ENCODE results near the gene MEX3D.

Gene MEX3D

DNA sequence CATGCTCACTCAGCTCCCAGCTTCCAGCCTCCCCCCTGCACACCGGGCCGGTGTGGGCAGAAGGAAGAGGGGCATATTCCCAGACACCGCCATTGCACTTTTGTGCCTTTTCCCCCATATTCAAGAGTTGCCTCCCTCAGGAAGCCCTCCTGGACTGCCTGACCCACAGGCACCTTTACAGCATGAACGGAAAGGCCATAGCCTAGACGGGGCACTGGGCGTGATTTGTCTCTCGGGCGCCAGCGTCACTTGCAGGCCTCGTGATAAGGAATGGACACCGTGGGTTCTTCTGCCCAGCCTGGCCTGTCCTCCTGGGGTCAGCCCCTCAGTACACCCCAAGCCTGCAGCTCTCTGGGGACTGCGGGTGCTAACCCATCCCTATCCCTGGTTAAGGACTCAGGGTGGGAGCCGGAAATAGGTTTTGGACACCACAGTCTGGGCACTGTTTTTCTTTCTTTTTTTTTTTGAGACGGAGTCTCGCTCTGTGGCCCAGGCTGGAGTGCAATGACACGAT is 38.1 kb upstream of the MEX3D start:
- peaks cover 59% of the 10 kb centered on the region for H3K4me1 Mint-ChIP-seq
- CTCF ChIA-PET, result interaction anchor here (1.1 to 2.4 kb wide), 4 partner anchors 13 to 66 kb away, joined by 3 to 12 read pairs (median 4); no protein-coding TSS in a partner anchor

DNA sequence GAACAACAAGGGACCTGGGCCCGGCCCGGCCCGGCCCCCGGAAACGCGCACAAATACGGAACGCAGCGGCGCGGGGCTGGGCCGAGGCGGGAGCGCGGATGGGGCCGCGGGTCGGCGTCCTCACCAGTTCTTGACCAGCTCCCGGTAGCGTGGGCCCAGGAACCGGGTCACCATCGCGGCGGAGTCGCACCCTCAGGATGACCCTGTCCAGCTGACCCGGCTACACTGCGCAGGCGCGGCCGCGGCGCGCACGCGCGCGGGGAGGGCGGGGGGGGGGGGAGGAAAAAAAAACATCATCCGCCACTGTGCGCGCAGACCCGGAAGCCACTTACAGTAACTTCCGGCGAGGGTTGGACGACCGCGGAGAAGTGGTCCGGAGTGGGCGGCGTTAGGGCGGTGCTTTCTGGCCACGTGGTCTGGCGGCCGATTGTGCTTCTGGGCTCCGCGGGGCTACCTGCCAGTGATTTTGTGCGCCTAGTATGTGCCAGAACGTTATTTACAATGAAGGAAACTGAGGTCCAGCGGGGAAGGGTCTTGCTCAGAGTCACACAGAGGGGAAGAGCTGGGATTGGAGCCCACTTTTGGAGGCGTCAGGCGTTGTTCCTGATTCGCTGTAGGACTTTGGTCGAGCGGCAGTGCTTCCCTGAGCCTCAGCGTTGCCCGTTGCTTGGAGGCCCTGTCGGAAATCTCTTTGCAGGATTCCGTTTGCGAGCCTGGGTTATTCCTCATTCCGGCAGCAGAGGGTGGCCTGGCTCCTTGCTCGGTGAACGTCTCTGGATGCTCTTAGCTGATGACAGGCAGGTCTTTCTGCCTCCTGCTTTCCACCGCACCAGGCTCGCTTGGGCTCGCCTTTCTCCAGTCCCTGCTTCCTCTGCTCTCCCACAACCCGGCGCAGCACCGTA is 37.4 kb upstream of the MEX3D start, which contains the start of gene UQCR11:
UQCR11 (minus strand) TSS at position 227 of the 902 bp plus-strand sequence; CDS start at position 174, 53 bp downstream.
- CTCF ChIA-PET, result interaction anchor here (1.1 to 2.4 kb wide), 4 partner anchors 12 to 66 kb away, joined by 3 to 12 read pairs (median 4); no protein-coding TSS in a partner anchor
- Mint-ChIP-seq H3K27ac (peak within 1 kb of the TSS; percentile 99), H3K4me1 (peaks cover 57% of the 10 kb centered on the region)

More for the DNA sequence above, 38.1 kb upstream of the MEX3D start:
- H3K4me3 Mint-ChIP-seq, result peak overlapping the region; percentile 88
- H3K27me3 Mint-ChIP-seq, result no peaks in the 10 kb centered on the region
- no peak for DNase-seq
- peaks cover 8% of the 10 kb centered on the region for H3K36me3 Mint-ChIP-seq
- peak overlapping the region; percentile 99 for H3K27ac Mint-ChIP-seq
- H3K9me3 Mint-ChIP-seq, result no peaks in the 10 kb centered on the region

DNA sequence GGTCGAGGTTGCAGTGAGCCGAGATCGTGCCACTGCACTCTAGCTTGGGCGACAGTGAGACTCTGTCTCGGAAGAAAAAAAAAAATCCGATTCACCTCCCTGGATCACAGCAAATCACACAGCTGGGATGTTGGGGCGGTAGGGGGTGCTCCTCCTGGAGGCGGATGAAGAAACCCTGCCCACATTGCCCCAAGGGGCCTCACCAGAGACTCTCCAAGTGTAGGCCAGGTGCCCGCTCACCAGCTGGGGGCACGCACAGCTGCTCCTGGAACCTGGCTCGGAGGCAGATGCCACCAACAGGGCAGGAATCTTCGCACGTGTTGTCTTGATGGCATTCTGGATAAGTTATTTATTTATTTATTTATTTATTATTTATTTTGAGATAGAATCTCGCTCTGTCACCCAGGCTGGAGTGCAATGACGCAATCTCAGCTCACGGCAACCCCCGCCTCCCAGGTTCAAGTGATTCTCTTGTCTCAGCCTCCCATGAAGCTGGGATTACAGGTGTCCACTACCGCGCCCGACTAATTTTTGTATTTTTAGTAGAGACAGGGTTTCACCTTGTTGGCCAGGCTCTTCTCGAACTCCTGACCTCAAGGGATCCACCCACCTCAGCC is 34.1 kb upstream of the MEX3D start:
- no peaks in the 10 kb centered on the region for H3K27me3 Mint-ChIP-seq
- H3K4me1 Mint-ChIP-seq, result peaks cover 37% of the 10 kb centered on the region
- peaks cover 11% of the 10 kb centered on the region for H3K36me3 Mint-ChIP-seq
- H3K4me3 Mint-ChIP-seq, result no peak overlapping the region
- H3K9me3 Mint-ChIP-seq, result no peaks in the 10 kb centered on the region
- DNase-seq, result no peak
- CTCF ChIA-PET, result interaction anchor here (1.3 kb wide), 1 partner anchor 9 kb away, joined by 4 read pairs; the partner anchor contains the start of gene MBD3
- no peak overlapping the region for H3K27ac Mint-ChIP-seq

More for the DNA sequence above, 37.4 kb upstream of the MEX3D start, which contains the start of gene UQCR11:
- Mint-ChIP-seq H3K36me3 (peaks cover 8% of the 10 kb centered on the region), H3K9me3 (no peaks in the 10 kb centered on the region), H3K4me3 (peak within 1 kb of the TSS; percentile 88), H3K27me3 (no peaks in the 10 kb centered on the region)
- DNase-seq, result peak; percentile 95

DNA sequence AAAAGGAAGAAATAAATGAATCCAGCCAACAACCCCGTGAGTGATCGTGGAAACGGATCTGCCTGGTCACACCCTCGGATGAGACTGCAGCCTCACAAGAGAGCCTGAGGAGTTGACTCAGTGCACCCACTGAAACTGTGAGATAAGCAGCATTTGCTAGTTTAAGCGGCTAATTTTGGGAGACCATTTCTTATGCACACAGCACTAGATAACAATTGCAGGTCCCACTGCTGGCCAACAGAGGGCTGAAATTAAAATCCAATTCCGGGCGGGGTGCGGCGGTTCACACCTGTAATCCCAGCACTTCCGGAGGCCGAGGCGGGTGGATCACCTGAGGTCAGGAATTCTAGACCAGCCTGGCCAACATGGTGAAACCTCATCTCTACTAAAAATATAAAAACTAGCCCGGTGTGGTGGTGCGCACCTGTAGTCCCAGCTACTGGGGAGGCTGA is 33.5 kb upstream of the MEX3D start:
- no peak for DNase-seq
- Mint-ChIP-seq H3K36me3 (peaks cover 12% of the 10 kb centered on the region), H3K9me3 (no peaks in the 10 kb centered on the region), H3K27ac (no peak overlapping the region), H3K4me1 (peaks cover 34% of the 10 kb centered on the region), H3K4me3 (no peak overlapping the region), H3K27me3 (no peaks in the 10 kb centered on the region)
- CTCF ChIA-PET, result interaction anchor here (1.3 kb wide), 1 partner anchor 8 kb away, joined by 4 read pairs; the partner anchor contains the start of gene MBD3

DNA sequence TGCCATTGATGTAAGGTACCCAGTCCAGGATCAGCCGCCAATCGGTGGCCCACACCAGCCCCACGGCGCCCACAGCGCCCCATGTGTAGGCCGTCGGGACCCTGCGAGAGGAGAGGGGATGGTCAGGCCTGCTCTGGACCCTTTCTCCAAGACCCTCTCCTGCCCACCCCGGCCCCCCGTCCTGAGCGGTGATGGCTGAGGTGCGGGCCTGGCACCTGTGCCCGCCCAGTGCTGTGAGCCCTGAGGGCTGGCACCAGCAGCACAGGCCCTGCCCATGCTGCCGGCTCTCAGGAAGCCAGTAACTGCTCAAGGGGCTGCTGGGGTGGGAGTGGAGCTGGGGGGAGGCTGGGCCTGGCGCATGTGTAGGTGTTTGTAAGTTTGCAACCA is 31.3 kb upstream of the MEX3D start:
- Mint-ChIP-seq H3K4me3 (no peak overlapping the region), H3K4me1 (peaks cover 18% of the 10 kb centered on the region), H3K27me3 (no peaks in the 10 kb centered on the region), H3K36me3 (peaks cover 16% of the 10 kb centered on the region), H3K9me3 (no peaks in the 10 kb centered on the region), H3K27ac (no peak overlapping the region)
- CTCF ChIA-PET, result no interaction called here
- no peak for DNase-seq

DNA sequence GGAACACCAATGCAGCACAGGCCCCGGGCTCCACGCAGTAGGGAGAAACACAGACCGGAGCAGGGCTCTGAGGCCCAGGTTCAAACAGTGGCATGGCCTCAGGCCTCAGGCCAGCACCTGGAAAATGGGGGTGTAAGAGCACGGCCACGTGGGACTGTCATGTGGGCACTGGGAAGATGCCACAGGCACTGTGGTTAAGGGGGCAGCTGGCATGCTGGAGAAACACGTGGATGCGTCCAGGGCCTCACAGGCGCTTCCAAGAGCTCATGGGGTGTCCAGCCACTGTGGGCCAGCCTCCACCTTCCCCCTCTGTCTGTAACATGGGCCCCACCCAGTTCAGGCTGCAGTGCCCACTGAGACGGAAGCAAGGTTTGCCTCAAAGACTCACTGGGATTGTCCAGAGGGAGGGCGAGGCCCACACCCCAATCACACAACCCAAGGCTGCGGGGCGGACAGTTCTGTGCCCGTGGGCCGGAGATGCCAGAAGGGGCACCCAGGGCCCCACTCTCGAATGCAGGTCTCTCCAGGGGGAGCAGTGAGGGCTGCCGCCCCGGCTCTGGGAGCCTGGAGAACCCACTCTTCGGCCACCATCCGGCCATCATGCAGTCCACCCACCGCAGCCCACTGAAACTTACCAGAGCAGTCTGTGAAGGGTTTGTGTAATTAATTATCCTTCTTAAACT is 30.8 kb upstream of the MEX3D start:
- Mint-ChIP-seq H3K27ac (no peak overlapping the region), H3K9me3 (no peaks in the 10 kb centered on the region)

DNA sequence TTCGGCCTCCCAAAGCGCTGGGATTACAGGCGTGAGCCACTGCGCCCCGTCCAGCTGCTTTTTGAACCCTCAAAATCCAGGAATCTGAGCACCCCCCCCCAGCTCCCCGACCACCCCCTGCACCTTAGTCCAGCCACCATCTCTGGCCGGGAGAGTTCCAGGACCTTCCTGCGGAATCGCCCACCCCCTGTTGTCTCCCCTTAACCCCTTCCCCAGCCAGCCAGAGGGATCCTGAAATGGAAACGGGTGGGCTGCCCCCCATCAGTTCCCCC is 25.3 kb upstream of the MEX3D start:
- Mint-ChIP-seq H3K27ac (peak overlapping the region; percentile 89), H3K36me3 (peaks cover 13% of the 10 kb centered on the region), H3K4me1 (peaks cover 23% of the 10 kb centered on the region), H3K9me3 (no peaks in the 10 kb centered on the region), H3K4me3 (peak overlapping the region; percentile 86), H3K27me3 (no peaks in the 10 kb centered on the region)
- DNase-seq, result no peak
- CTCF ChIA-PET, result interaction anchor here (1.4 to 1.9 kb wide), 3 partner anchors 9 to 13 kb away, joined by 3 to 7 read pairs (median 4); no protein-coding TSS in a partner anchor

More for the DNA sequence above, 30.8 kb upstream of the MEX3D start:
- no peak for DNase-seq
- Mint-ChIP-seq H3K4me3 (no peak overlapping the region), H3K36me3 (peaks cover 16% of the 10 kb centered on the region), H3K27me3 (no peaks in the 10 kb centered on the region), H3K4me1 (peaks cover 13% of the 10 kb centered on the region)
- CTCF ChIA-PET, result no interaction called here

DNA sequence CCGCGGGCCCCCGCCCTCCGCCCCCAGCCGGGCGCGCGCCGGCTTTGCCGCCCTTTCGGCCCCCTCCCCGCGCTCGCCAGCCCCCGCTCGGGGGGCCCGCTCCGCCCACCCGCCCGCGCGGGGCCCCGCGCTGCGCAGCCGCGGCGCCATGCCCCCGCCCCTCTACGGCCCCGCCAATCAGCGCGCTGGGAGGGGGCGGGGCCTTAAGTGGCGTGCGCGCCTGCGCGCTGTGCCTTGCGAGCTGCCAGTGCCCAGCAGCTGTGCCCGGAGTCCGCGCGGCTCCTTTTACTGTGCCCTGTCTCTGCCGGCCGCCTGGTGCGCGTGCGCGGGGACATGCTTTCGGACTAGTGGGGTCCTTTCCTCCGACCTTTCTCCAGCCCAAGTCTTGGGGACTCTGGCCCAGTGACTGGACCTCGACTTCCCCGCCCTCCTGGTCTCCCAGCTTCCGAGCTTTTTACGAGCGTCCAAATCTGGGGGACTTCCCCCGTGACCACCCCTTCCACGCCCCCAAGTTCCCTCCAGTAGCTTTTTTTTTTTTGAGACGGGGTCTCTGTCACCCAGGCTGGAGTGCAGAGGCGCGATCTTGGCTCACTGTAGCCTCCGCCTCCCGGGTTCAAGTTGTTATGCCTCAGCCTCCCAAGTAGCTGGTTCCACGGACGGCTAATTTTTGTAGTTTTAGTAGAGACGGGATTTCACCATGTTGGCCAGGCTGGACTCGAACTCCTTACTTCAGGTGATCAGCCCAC is 24.8 kb upstream of the MEX3D start, which contains the start of gene MBD3:
MBD3 (minus strand) TSS at position 111 of the 746 bp plus-strand sequence. CDS start 234 bp downstream, outside the sequence.
- DNase-seq, result peak; percentile 91
- H3K4me3 Mint-ChIP-seq, result peak within 1 kb of the TSS; percentile 86
- H3K9me3 Mint-ChIP-seq, result no peaks in the 10 kb centered on the region
- CTCF ChIA-PET, result interaction anchor here (1.4 to 1.9 kb wide), 3 partner anchors 9 to 14 kb away, joined by 3 to 7 read pairs (median 4); no protein-coding TSS in a partner anchor
- H3K27me3 Mint-ChIP-seq, result no peaks in the 10 kb centered on the region
- H3K27ac Mint-ChIP-seq, result peak within 1 kb of the TSS; percentile 89
- peaks cover 23% of the 10 kb centered on the region for H3K4me1 Mint-ChIP-seq
- peaks cover 13% of the 10 kb centered on the region for H3K36me3 Mint-ChIP-seq

DNA sequence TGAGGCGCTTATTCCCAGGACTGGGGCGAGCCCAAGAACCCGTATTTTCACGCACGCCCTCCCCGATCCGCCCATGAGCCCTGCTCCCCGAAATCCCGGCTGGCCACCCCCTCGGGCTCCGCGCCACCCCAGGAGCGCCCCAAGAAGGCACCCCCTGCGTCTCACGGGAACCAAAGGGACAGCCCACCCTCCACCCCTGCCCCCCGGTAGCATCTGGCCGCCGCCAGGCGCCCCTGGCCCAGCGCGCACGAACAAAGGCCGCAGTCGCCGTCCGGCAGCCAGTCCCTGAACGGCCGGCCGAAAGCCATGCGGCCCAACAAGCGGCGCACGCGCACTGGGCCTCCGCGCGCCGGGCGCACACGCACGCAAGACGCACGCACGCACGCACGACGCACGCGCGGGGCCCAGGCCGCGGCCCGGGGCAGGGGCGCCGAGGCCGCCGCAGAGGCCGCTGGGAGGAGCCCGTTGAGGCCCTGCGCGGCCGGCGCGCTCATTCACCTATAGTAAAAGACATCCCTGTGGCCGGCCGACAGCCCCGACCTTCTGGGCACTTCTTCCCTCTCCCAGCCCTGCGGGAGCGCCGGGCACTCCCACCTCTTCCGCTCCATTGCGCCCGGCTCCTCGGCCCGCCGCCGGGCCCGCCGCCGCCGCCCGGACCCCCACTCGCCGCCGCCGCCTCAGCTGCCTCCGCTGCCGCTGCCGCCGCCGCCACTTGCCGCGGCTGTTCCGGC is 24.1 kb upstream of the MEX3D start:
- H3K9me3 Mint-ChIP-seq, result no peaks in the 10 kb centered on the region
- peak; percentile 85 for DNase-seq

DNA sequence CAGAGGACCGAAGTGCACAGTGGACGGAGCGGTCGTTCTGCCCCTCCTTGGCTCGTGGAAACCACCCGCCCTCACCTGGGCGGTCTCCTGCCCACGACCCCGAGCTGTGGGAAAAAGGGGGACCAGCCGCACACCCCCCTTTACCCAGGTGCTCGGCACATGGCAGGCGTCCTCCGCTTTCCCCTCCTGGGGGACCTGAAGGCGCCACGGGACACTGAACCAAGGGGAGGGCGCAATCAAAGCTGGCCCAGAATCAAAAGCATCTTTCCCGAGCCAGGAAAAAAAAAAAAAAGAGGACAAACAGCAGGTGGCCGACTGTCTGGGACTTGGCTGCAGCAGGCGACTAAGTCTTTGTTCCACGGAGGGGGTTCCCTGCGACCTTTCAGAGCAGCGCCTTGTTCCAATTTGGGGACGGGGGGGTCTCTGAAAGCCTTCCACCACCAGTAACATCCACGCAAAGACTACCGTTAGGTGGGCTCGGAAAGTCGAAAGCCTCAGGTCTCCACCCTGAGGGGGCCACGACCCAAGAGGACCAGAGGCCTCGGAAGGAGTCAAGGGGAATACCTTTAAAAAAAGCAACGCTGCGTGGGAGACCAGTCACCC is 23.4 kb upstream of the MEX3D start:
- CTCF ChIA-PET, result interaction anchor here (1.2 to 1.7 kb wide), 4 partner anchors 14 to 81 kb away, joined by 3 to 7 read pairs (median 4); no protein-coding TSS in a partner anchor
- H3K36me3 Mint-ChIP-seq, result peaks cover 7% of the 10 kb centered on the region
- H3K4me1 Mint-ChIP-seq, result peaks cover 23% of the 10 kb centered on the region
- H3K4me3 Mint-ChIP-seq, result peak overlapping the region; percentile 80
- no peaks in the 10 kb centered on the region for H3K9me3 Mint-ChIP-seq
- H3K27ac Mint-ChIP-seq, result peak overlapping the region; percentile 89
- DNase-seq, result no peak
- no peaks in the 10 kb centered on the region for H3K27me3 Mint-ChIP-seq

More for the DNA sequence above, 24.1 kb upstream of the MEX3D start:
- Mint-ChIP-seq H3K4me3 (peak overlapping the region; percentile 80), H3K27me3 (no peaks in the 10 kb centered on the region), H3K27ac (peak overlapping the region; percentile 89), H3K4me1 (peaks cover 23% of the 10 kb centered on the region), H3K36me3 (peaks cover 8% of the 10 kb centered on the region)
- CTCF ChIA-PET, result interaction anchor here (1.5 to 1.9 kb wide), 3 partner anchors 10 to 80 kb away, joined by 4 to 7 read pairs (median 7); no protein-coding TSS in a partner anchor

DNA sequence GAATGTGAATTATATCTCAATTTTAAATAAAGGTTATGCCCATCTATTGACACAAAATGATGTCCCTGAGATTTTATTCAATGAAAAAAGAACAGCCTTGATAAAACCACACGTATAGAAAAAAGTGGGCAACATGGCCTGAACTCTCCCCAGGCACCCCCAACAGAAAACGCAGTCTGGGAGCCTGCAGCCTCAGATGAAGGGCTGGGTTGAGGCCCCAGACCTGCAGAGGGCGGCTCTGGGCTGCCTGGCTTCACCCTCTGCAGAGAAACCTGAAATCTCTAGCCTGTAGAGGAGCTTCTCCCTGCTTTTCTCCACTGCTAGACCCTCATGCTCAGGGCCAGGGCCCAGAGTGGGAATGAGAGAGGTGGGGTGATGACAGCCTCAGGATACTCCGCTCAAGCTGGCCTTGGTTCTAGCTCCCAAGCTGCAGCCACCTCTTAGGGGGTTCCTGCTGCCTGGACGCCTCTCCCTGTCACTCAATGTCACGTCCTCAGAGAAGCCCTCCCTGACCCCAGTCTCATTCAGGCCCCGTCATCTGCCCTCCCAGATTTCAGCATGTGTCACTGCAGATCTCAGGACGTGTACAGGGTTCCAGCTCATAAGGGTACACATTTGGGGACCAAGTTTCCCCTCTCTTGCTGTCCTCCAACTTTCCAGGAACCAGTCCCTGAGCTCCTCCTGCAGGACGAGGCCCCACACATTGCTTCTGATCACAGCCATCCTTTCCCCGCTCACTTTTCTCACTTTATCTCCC is 22.7 kb upstream of the MEX3D start:
- Mint-ChIP-seq H3K9me3 (no peaks in the 10 kb centered on the region), H3K4me1 (peaks cover 23% of the 10 kb centered on the region), H3K27me3 (no peaks in the 10 kb centered on the region), H3K36me3 (peaks cover 6% of the 10 kb centered on the region), H3K27ac (peak overlapping the region; percentile 89), H3K4me3 (peak overlapping the region; percentile 80)
- CTCF ChIA-PET, result interaction anchor here (0.5 to 1.7 kb wide), 5 partner anchors 15 to 81 kb away, joined by 3 to 7 read pairs (median 4); no protein-coding TSS in a partner anchor
- peak; percentile 56 for DNase-seq
